Naive thymus-derived CD4-positive, alpha-beta T cell (primary cell): ENCODE measurements around the gene MESD. TPM values are rescaled to one million over a fixed set of nuclear protein-coding genes. Genes with fewer than 3 reads are reported as not detected.

Source experiments
- ATAC-seq: fragments of 150-1000 bp; cut with Tn5 transposase; 2 replicates; pipeline ENCODE4 v1.10.0; 2021; ENCODE audit warnings: mild to moderate bottlenecking, moderate library complexity
- CTCF ChIA-PET: fragments of 350-600 bp; sonication (Branson Sonifier 250); formaldehyde crosslinking; loops from one replicate; lab custom pipeline; 2021; ENCODE audit warnings: antibody characterized with exemption; lab: Charles Lee
- POLR2A ChIA-PET: fragments of 350-600 bp; sonication (Branson Sonifier 250); formaldehyde crosslinking; loops from one replicate; lab custom pipeline; 2021; ENCODE audit warnings: antibody characterized with exemption, inconsistent platforms; lab: Charles Lee
- DNase-seq, 9 donors: peaks; one replicate each; pipeline versions ENCODE4 v3.0.0 to v3.0.0-alpha.2; 2020 to 2022; ENCODE audit warnings: mixed read lengths in 1 of 9
- H3K27ac ChIP-seq: one replicate; pipeline ENCODE4 v1.7.0; 2013; ENCODE audit warnings: mild to moderate bottlenecking, low read depth, low read length, moderate library complexity
- H3K27me3 ChIP-seq, 2 donors: one replicate each; pipeline ENCODE4 v1.7.0; 2013; ENCODE audit warnings: low read length in 2 of 2, mild to moderate bottlenecking in 2 of 2, moderate library complexity in 2 of 2; ENCODE audit not compliant: control insufficient read depth in 2 of 2, insufficient read depth in 2 of 2
- H3K36me3 ChIP-seq, 3 experiments: 1 replicate in 2 of 3; 2 replicates in 1 of 3; pipeline ENCODE4 v1.7.0; 2013; ENCODE audit warnings: low read length in 3 of 3, mild to moderate bottlenecking in 3 of 3, moderate library complexity in 1 of 3; ENCODE audit not compliant: insufficient read depth in 3 of 3, control insufficient read depth in 2 of 3
- H3K4me1 ChIP-seq, 2 donors: one replicate each; pipeline ENCODE4 v1.7.0; 2013; ENCODE audit warnings: low read length in 2 of 2, mild to moderate bottlenecking in 2 of 2, moderate library complexity in 1 of 2; ENCODE audit not compliant: control insufficient read depth in 2 of 2, insufficient read depth in 2 of 2
- H3K4me3 ChIP-seq: 2 replicates; pipeline ENCODE4 v1.7.0; 2013; ENCODE audit warnings: mild to moderate bottlenecking, low read length
- H3K9me3 ChIP-seq, 3 experiments: 1 replicate in 2 of 3; 2 replicates in 1 of 3; pipeline ENCODE4 v1.7.0; 2013; ENCODE audit warnings: low read length in 3 of 3; ENCODE audit not compliant: control insufficient read depth in 2 of 3
- H3K27ac Mint-ChIP-seq, 9 donors: one replicate each; pipeline ENCODE4 v1.8.0; 2020 to 2022; ENCODE audit warnings: mixed read lengths in 9 of 9, mild to moderate bottlenecking in 8 of 9, moderate library complexity in 5 of 9, inconsistent platforms in 2 of 9
- H3K27me3 Mint-ChIP-seq, 5 donors: one replicate each; pipeline ENCODE4 v1.8.0; 2021 to 2022; ENCODE audit warnings: mixed read lengths in 5 of 5, mild to moderate bottlenecking in 1 of 5
- H3K36me3 Mint-ChIP-seq, 5 donors: one replicate each; pipeline ENCODE4 v1.8.0; 2020 to 2022; ENCODE audit warnings: mixed read lengths in 5 of 5, mild to moderate bottlenecking in 3 of 5, inconsistent platforms in 1 of 5
- H3K4me1 Mint-ChIP-seq, 7 donors: one replicate each; pipeline ENCODE4 v1.8.0; 2020 to 2022; ENCODE audit warnings: mixed read lengths in 7 of 7, mild to moderate bottlenecking in 3 of 7, inconsistent platforms in 1 of 7
- H3K4me3 Mint-ChIP-seq, 10 donors: one replicate each; pipeline ENCODE4 v1.8.0; 2020 to 2022; ENCODE audit warnings: mild to moderate bottlenecking in 10 of 10, mixed read lengths in 10 of 10, moderate library complexity in 6 of 10, inconsistent platforms in 2 of 10
- H3K9me3 Mint-ChIP-seq, 11 donors: one replicate each; pipeline ENCODE4 v1.8.0; 2020 to 2022; ENCODE audit warnings: mixed read lengths in 11 of 11, mild to moderate bottlenecking in 4 of 11, inconsistent platforms in 1 of 11, moderate library complexity in 1 of 11
- intact Hi-C, 2 donors: fragments of 100-400 bp; cut with micrococcal nuclease; formaldehyde crosslinking; loops; one replicate each; pipeline ENCODE4 v1.15.1; 2023
- polyA plus RNA-seq, 2 donors: library from polyadenylated mRNA; unstranded; fragments of 300-500 nt; fragmentation: Illumina TruSeq; gene quantifications; one replicate each; pipeline ENCODE4 v1.2.3, GENCODE V29; 2021
- total RNA-seq, 6 experiments: library from RNA in 5 of 6; stranded (reverse) in 5 of 6; gene quantifications; 1 replicate in 5 of 6; 2 replicates in 1 of 6; pipeline ENCODE4 v1.2.3 and lab custom pipeline; 2021 to 2026

Gene MESD
- total and polyA plus RNA-seq, 7 experiments from 2014 or later: 17.1 to 42.5 (median 29.3) TPM

GRCh38 chr15:80976851-80977250, 12.8 kb downstream of the MESD start:
- no peaks in the 10 kb centered on the region for H3K27me3 Mint-ChIP-seq
- H3K9me3 ChIP-seq: no peaks in the 10 kb centered on the region
- H3K4me1 ChIP-seq: no peaks in the 10 kb centered on the region
- H3K4me1 Mint-ChIP-seq: peaks cover 21 to 50% (median 47%) of the 10 kb centered on the region in 7 donors
- H3K27ac Mint-ChIP-seq: peak overlapping the region in 8 of 9 donors; percentile 2 to 84 (median 55)
- ChIA-PET CTCF (interaction anchor here (0.7 to 2.3 kb wide), 4 partner anchors 130 to 289 kb away, joined by 3 to 16 read pairs (median 4); no protein-coding TSS in a partner anchor), POLR2A (interaction anchor here (1.9 kb wide), 1 partner anchor 24 kb away, joined by 6 read pairs; the partner anchor contains the start of gene TLNRD1)
- ATAC-seq (no peak), DNase-seq (no peak)
- H3K27me3 ChIP-seq: no peaks in the 10 kb centered on the region
- peaks cover 0 to 26% (median 19%) of the 10 kb centered on the region in 5 donors for H3K36me3 Mint-ChIP-seq
- H3K4me3 ChIP-seq: no peak overlapping the region
- H3K36me3 ChIP-seq: peaks cover 0 to 33% (median 0%) of the 10 kb centered on the region in 3 experiments
- no peak overlapping the region for H3K4me3 Mint-ChIP-seq
- no peak overlapping the region for H3K27ac ChIP-seq
- H3K9me3 Mint-ChIP-seq: no peaks in the 10 kb centered on the region
- intact Hi-C loops: loop anchor here (1.0 kb wide), 3 partner anchors 129 to 289 kb away; no protein-coding TSS in a partner anchor

DNA sequence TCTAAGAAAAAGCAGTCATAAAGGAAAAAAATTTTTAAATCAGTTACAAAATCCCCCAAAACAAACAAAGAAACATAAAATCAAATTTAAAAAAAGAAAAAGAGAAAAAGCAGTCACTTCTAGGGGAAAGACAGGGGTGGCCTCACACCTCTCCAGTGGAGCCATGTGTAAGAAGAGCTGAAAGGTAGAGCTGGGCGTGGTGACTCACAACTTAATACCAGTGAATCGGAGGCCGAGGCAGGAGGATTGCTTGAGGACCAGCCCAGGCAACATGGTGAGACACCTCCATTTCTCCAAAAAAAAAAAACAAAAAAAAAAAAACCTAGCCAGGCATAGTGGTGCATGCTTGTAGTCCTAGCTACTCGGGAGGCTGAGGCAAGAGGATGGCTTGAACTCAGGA, 14.7 kb downstream of the MESD start:
- no peak for ATAC-seq
- H3K36me3 ChIP-seq: peaks cover 0 to 29% (median 0%) of the 10 kb centered on the region in 3 experiments
- H3K27ac Mint-ChIP-seq: peak overlapping the region in 6 of 9 donors; percentile 5 to 77 (median 21)
- H3K4me1 ChIP-seq: no peaks in the 10 kb centered on the region
- no peak overlapping the region for H3K27ac ChIP-seq
- intact Hi-C loops: loop anchor here in 1 of 2 donors (5.0 kb wide), 1 partner anchor 198 kb away; the partner anchor contains the start of gene CEMIP
- no peaks in the 10 kb centered on the region for H3K9me3 ChIP-seq
- H3K9me3 Mint-ChIP-seq: no peaks in the 10 kb centered on the region
- H3K27me3 ChIP-seq: no peaks in the 10 kb centered on the region
- peaks cover 24 to 56% (median 49%) of the 10 kb centered on the region in 7 donors for H3K4me1 Mint-ChIP-seq
- peaks cover 0 to 24% (median 19%) of the 10 kb centered on the region in 5 donors for H3K36me3 Mint-ChIP-seq
- DNase-seq: no peak
- no peak overlapping the region for H3K4me3 ChIP-seq
- H3K4me3 Mint-ChIP-seq: no peak overlapping the region
- no peaks in the 10 kb centered on the region for H3K27me3 Mint-ChIP-seq
- CTCF ChIA-PET: interaction anchor here (1.4 to 1.8 kb wide), 2 partner anchors 132 to 518 kb away, joined by 3 to 5 read pairs; no protein-coding TSS in a partner anchor
- POLR2A ChIA-PET: no interaction called here

DNA sequence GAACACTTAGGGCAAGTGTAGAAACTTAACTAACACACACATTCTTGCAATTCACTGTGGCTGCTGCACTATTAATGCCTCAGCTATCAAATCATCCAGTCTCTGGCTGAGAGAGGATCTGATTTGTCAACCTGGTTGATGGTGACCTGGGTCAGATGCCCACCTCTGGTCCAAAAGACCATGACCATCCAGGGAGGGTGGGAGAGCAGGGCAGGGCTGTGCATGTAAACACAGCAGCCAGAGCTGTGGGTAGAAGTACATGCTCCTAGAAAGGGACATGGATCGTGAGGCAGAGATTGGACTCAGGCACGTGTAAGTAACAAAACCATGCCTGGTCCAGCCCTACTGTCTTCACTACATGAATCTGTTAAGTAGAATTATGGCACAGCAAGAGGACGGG, 17.3 kb downstream of the MESD start:
- intact Hi-C loops: loop anchor here in 1 of 2 donors (5.0 kb wide), 1 partner anchor 195 kb away; the partner anchor contains the start of gene CEMIP
- ChIA-PET CTCF (interaction anchor here (4.8 kb wide), 1 partner anchor 517 kb away, joined by 30 read pairs; no protein-coding TSS in a partner anchor), POLR2A (no interaction called here)
- DNase-seq (no peak), ATAC-seq (no peak)
- Histone ChIP-seq H3K27me3 (no peaks in the 10 kb centered on the region), H3K4me1 (no peaks in the 10 kb centered on the region), H3K4me3 (no peak overlapping the region), H3K27ac (no peak overlapping the region), H3K9me3 (no peaks in the 10 kb centered on the region), H3K36me3 (peaks cover 0 to 30% (median 3%) of the 10 kb centered on the region in 3 experiments)
- Mint-ChIP-seq H3K4me1 (peaks cover 16 to 41% (median 35%) of the 10 kb centered on the region in 7 donors), H3K9me3 (no peaks in the 10 kb centered on the region), H3K27me3 (no peaks in the 10 kb centered on the region), H3K36me3 (peaks cover 0 to 22% (median 4%) of the 10 kb centered on the region in 5 donors), H3K27ac (peak overlapping the region in 3 of 9 donors; percentile 11 to 74 (median 22)), H3K4me3 (no peak overlapping the region)

- Histone ChIP-seq H3K9me3 (no peaks in the 10 kb centered on the region), H3K4me1 (no peaks in the 10 kb centered on the region), H3K4me3 (no peak overlapping the region), H3K36me3 (peaks cover 0 to 34% (median 3%) of the 10 kb centered on the region in 3 experiments), H3K27me3 (no peaks in the 10 kb centered on the region), H3K27ac (no peak overlapping the region)
- Mint-ChIP-seq H3K9me3 (no peaks in the 10 kb centered on the region), H3K27me3 (no peaks in the 10 kb centered on the region), H3K27ac (peak overlapping the region in 2 of 9 donors; percentile 3 to 54), H3K4me3 (no peak overlapping the region), H3K36me3 (peaks cover 0 to 21% (median 8%) of the 10 kb centered on the region in 5 donors), H3K4me1 (peaks cover 10 to 34% (median 23%) of the 10 kb centered on the region in 7 donors)
- POLR2A ChIA-PET: no interaction called here
- DNase-seq (no peak), ATAC-seq (no peak)
- CTCF ChIA-PET: interaction anchor here (0.6 to 4.8 kb wide), 3 partner anchors 295 to 515 kb away, joined by 3 to 30 read pairs (median 8); no protein-coding TSS in a partner anchor
- intact Hi-C loops: loop anchor here in 1 of 2 donors (2.0 to 5.0 kb wide), 2 partner anchors 194 to 402 kb away; partner anchors contain the start of gene CEMIP
Measured at GRCh38 chr15:80971143-80971542, 18.5 kb downstream of the MESD start.

GRCh38 chr15:80970658-80971057, 19.0 kb downstream of the MESD start:
- H3K36me3 ChIP-seq: peaks cover 0 to 34% (median 3%) of the 10 kb centered on the region in 3 experiments
- no peak for ATAC-seq
- no peaks in the 10 kb centered on the region for H3K9me3 ChIP-seq
- ChIA-PET POLR2A (interaction anchor here (0.6 kb wide), 1 partner anchor 15 kb away, joined by 4 read pairs; no protein-coding TSS in a partner anchor), CTCF (interaction anchor here (0.6 to 4.8 kb wide), 11 partner anchors 9 to 521 kb away, joined by 3 to 30 read pairs (median 7); partner anchors contain the start of gene TLNRD1)
- Mint-ChIP-seq H3K27me3 (no peaks in the 10 kb centered on the region), H3K36me3 (peaks cover 0 to 21% (median 8%) of the 10 kb centered on the region in 5 donors), H3K9me3 (no peaks in the 10 kb centered on the region), H3K27ac (peak overlapping the region in 2 of 9 donors; percentile 3 to 28), H3K4me3 (no peak overlapping the region), H3K4me1 (peaks cover 8 to 33% (median 21%) of the 10 kb centered on the region in 7 donors)
- no peak for DNase-seq
- no peak overlapping the region for H3K4me3 ChIP-seq
- H3K4me1 ChIP-seq: no peaks in the 10 kb centered on the region
- no peaks in the 10 kb centered on the region for H3K27me3 ChIP-seq
- intact Hi-C loops: loop anchor here (1.0 to 5.0 kb wide), 5 partner anchors 193 to 515 kb away; partner anchors contain the start of gene CEMIP (in 1 of the 2)
- no peak overlapping the region for H3K27ac ChIP-seq

DNA sequence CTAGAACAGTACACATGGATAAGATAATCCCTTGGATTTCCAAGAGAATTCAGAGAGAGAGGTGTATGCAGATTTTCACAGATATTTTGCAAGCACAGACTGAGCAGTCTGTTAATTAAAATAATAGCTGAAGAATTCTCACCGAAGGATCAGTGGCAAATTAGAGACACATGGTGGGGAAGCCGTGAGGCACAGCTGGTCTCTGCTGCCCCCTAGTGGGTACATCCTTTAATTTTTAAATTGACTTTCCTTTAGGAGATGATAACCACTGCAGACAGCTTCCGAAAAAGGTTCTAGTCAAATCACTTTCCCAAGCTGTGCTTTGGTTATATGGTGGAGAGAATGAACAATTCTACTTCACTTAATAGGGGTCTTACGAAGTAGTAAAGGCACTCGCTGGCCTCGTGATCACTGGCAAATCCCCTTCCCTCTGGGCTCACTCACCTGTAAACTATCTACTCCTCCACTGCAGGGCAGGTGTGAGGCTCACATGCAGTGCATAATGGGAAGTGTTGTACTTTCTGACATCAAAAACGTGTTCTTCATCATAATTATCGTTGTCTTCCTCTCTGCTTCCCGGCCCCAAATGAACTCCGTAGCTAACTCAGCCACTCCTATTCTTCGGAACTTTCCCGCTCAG, 19.5 kb downstream of the MESD start:
- H3K4me1 Mint-ChIP-seq: peaks cover 3 to 27% (median 16%) of the 10 kb centered on the region in 7 donors
- no peaks in the 10 kb centered on the region for H3K27me3 ChIP-seq
- no peaks in the 10 kb centered on the region for H3K9me3 ChIP-seq
- DNase-seq (peak; percentile 32 to 76 (median 60)), ATAC-seq (peak; percentile 82)
- peaks cover 0 to 26% (median 12%) of the 10 kb centered on the region in 5 donors for H3K36me3 Mint-ChIP-seq
- H3K4me1 ChIP-seq: no peaks in the 10 kb centered on the region
- no peak overlapping the region for H3K27ac ChIP-seq
- H3K4me3 Mint-ChIP-seq: no peak overlapping the region
- peaks cover 0 to under 1% (median 0%) of the 10 kb centered on the region in 11 donors for H3K9me3 Mint-ChIP-seq
- ChIA-PET POLR2A (interaction anchor here (0.6 kb wide), 1 partner anchor 15 kb away, joined by 4 read pairs; no protein-coding TSS in a partner anchor), CTCF (interaction anchor here (0.6 to 4.8 kb wide), 12 partner anchors 9 to 520 kb away, joined by 3 to 30 read pairs (median 6); partner anchors contain the start of gene TLNRD1)
- peak overlapping the region in 2 of 9 donors; percentile 22 to 45 for H3K27ac Mint-ChIP-seq
- peaks cover 0 to 34% (median 3%) of the 10 kb centered on the region in 3 experiments for H3K36me3 ChIP-seq
- H3K4me3 ChIP-seq: no peak overlapping the region
- intact Hi-C loops: loop anchor here (1.0 to 5.0 kb wide), 5 partner anchors 193 to 515 kb away; partner anchors contain the start of gene CEMIP (in 1 of the 2)
- no peaks in the 10 kb centered on the region for H3K27me3 Mint-ChIP-seq
